ENCODE data around the gene SERPINA12.
"Not testable (repeated sequence)": the region's sequence is repeated elsewhere in the genome, so short reads cannot be mapped to it uniquely, and the experiment has no call there.

The SERPINA12 gene

GRCh38 chr14:94486883-94487282, 22.4 kb downstream of the SERPINA12 start:
- peak in 1 of 14 donors; percentile 38 for DNase-seq

DNA sequence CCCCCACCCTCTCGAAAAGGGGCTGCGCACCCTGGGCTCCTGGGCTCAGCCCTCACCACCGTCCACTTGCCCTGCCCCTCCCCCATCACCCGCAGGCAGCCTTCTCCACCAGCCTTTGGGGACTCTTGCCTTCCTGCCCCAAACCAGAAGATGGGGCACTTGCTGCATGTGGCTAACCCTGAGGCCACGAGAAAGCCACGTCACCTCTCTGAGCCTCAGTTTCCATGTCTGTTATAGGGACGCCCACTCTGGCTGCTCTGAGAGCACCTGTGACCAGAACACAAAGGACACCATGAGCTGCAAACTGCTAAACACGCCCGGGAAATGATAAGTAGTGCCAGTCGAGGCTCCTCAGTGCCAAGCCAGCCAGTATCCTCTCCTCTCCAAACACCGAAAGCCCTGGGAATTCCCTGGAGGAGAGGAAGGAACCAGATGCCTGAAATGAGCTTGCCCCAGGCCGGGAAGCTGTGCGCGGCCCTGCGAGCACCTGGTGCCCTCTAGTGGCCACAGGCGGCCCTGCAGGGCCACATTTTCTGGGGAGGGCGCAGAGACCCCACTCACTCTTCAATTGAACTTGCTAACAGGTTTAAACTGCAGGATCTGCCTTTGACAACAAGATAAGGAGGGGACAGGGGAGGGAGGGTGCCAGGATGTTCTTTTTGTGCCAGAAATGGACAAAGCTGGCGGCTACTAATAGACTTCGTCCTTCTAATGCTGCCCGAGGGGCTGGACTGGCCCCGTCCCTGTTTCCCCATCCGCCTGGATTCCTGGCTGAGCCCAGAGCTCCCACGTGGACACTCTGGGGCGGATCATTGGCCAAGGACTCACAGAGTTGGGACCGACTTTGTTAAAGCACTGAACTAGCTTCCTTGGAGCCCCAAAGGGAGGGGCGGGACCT, 23.1 kb downstream of the SERPINA12 start:
- peak in 12 of 14 donors; percentile 3 to 71 (median 42) for DNase-seq

DNA sequence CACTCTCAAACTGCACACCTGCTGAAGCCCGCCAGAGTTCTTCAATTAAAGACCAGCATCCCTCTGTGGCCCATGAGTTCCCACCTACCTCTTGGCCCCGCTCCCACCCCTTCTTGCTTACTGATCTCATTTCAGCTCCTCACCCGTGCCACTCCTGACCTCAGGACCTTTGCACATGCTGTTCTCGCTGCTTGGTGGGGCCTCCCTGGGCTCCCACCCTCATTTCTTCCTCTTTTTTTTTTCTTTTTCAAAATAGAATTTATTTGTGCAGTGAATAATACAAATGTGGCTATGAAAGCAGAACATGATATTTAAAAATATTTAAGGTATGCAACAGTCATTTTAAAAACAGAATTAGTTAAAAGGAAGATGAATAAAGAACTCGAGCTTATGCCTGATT, 24.8 kb downstream of the SERPINA12 start:
- no peak for DNase-seq

DNA sequence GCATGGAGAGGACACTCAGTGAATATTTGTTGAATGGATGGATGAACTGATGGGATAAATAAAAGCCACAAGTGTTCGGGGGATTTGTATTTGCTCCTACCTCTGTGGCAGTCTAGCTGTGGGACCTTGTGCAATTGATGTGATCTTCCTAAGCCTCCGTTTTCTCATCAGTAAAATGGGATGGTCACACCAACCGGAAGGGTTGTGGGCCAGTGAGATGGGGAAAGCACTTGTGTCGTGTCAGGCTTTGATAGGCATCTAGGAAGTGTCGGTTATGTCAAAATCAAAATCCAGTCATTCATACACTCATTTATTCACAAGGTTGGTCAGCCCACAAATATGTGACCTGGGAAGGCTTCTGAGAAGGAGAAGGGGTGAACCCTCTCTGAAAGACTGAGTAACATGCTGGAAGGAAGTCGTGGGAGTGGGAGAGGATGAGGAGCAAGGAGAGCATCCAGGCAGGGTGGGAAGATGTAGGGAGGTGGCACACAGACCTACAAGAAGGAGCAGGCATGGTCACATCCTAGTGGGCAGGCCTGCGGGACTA, 25.5 kb downstream of the SERPINA12 start:
- no peak for DNase-seq

DNA sequence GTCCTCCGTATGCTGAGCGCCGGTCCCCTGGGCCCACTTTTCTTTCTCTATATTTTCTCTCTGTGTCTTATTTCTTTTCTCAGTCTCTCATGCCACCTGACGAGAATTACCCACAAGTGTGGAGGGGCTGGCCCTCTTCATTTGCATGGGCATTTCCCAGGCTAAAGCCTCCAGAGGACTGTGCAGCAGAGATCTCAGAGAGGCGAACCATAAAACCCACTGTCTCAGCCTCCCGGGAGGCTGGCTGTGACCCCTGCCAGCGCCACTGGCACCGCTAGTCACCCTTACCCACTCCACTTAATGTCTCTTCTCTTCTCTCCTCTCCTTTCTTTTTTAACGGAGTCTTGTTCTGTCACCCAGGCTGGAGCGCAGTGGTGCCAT, 26.2 kb downstream of the SERPINA12 start:
- DNase-seq, result no peak

GRCh38 chr14:94482132-94483070, 26.9 kb downstream of the SERPINA12 start:
- not testable (repeated sequence) for DNase-seq

DNA sequence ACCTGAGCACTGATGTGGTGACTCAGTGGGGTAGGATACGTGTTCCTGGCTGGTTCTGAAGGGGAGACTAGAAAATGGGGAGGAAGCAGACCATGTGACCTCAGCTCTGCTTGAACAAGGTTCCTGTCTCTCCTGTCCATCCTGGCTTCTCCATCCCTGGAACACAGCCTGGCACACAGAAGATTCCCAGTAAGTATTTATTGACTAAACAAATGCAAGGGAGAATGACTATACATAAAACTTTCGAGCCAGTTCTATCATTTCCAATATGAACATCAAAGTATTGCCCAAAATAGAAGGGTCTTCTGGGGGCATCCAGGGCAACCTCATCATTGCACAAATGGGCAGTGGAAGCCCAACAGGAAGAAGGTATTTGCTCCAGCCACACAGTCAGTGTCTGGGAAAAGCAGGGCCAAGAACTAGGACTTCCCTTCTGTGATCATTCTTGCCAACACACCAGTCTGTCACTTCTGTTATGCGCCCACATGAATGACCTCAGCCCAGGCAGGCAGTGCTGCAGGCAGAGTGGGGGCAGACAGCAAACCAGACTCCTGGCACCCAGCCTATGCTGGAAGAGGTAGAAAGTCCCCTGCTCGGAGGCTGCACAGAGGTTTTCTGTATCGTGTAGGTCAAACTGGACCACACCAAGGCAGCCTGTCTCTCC, 27.7 kb downstream of the SERPINA12 start:
- no peak for DNase-seq

DNA sequence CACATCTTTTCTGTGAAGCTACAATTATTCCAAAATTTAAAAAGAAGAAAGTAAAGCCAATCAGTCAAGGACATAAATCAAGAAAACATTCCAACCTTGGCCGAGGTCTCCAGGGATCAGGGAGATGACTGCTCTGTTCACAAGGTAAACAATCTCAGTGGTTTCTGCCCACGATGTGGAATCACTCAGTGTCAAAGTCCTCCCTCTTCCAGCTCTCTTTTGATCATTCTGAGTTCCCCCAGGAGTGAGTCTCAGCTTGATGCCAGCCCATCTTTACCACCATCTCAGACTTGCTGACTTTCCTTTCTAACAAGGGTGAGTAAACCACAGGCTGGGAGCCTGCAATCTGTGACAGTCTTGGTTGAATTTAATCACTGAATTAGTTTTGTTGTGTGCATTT, 28.5 kb downstream of the SERPINA12 start:
- DNase-seq, result no peak

GRCh38 chr14:94478420-94478819, 30.8 kb downstream of the SERPINA12 start:
- no peak for DNase-seq

GRCh38 chr14:94476023-94476422, 33.2 kb downstream of the SERPINA12 start, which contains the start of gene SERPINA9:
Gene SERPINA9, minus strand, starts transcription at chr14:94476197. Its CDS starts 6,357 bp downstream, at chr14:94469840.
- DNase-seq, result no peak

DNA sequence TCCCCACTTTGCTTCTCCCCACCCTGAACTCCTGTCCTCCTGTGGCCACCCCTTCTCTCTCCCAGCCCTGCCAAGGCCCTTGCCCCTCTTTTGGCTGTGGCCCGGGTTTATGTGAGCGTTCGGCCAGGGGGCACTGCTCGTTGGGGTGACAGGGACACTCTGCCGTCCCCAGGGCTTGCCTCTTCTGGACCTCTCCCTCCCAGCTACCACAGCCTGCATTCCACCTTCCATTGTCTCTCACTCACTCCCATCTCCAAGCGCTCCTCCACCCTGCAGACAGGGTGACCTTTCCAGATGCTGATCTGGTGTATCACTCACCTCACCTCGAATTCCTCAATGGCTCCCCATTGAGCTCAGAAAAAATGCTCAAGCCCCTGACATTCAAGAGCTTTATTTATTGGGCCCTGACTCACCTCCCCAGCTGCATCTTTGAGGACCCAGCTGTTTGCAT, 34.7 kb downstream of the SERPINA12 start:
- no peak for DNase-seq

DNA sequence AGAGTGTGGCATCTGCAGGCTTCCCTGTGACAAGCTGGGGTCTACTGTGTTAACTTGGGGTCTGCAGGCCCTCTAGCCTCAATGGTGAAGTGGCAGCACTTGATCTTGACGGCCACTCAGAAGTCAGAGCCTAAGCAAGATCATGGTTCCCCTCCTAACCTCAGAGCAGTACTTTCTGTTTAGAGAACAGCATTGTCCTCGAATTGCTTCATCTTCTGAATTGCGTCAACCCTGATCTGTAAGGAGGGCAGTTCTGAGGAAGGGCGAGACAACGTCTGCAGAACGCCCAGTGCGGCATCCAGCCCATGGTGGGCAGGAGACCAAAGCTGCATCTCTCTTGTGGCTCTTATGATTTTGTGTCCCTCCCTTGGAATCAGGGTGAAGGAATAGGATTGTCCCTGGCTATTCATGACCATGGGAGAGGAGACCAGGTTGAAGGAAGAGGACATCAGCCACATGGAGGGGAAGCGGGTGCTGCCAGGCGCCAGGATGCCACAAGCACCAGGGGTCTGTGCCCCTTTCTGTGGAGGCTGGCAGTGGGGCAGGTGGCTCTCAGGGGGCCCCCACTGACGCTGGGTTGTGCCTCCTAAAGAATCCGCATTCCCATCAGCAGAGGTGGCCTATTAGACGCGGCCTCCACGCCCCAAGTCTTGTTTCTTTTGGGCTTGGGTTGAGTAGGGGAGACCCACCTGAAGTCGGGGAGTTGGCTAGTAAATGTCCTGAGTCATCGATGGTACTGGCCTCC, 35.4 kb downstream of the SERPINA12 start:
- DNase-seq, result peak in 1 of 14 donors; percentile 1

- no peak for DNase-seq
Observed at GRCh38 chr14:94472842-94473241, 36.4 kb downstream of the SERPINA12 start.

GRCh38 chr14:94471045-94471444, 38.2 kb downstream of the SERPINA12 start:
- DNase-seq, result no peak

GRCh38 chr14:94470311-94470710, 39.0 kb downstream of the SERPINA12 start:
- no peak for DNase-seq

- DNase-seq, result no peak
Observed at GRCh38 chr14:94469261-94469660, 40.0 kb downstream of the SERPINA12 start.

- no peak for DNase-seq
Observed at GRCh38 chr14:94467728-94468520, 41.3 kb downstream of the SERPINA12 start.

GRCh38 chr14:94466706-94467370, 42.4 kb downstream of the SERPINA12 start:
- no peak for DNase-seq

DNA sequence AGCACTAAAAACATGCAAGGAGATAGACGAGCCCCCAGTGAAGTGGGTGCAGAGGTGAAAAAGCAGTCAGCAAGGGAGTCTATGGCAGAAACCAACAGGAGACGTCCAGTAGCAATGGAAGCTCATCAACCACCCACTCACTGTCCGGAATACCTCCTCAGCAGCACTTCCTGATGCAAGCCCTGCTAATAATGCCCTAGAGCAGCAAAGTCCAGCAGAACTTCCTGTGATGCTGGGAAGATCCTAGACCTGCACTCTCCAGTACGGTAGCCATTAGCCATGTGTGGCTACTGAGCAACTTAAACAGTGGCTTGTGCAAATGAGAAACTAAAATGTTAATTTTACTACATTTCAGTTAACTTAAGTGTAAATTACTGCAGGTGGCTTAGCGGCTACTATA, 44.2 kb downstream of the SERPINA12 start:
- no peak for DNase-seq

- no peak for DNase-seq
Observed at GRCh38 chr14:94464290-94464689, 45.0 kb downstream of the SERPINA12 start.

All from C1 segment of cervical spinal cord (tissue), 14 donors.